ENCODE data around the gene HTR1D.
"Not testable (repeated sequence)": the region's sequence is repeated elsewhere in the genome, so short reads cannot be mapped to it uniquely, and the experiment has no call there.

DNA sequence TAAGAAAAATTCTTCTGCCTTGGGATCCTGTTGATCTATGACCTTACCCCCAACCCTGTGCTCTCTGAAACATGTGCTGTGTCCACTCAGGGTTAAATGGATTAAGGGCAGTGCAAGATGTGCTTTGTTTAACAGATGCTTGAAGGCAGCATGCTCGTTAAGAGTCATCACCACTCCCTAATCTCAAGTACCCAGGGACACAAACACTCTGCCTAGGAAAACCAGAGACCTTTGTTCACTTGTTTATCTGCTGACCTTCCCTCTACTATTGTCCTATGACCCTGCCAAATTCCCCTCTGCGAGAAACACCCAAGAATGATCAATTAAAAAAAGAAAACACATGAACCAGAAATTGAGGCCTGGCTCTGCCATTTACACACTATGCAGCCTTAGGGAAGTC lies 40.8 kb upstream of the HTR1D start:
- not testable (repeated sequence) for TF ChIP-seq CTCF (IDR thresholded peaks at IDR 0.05; ENCODE audit: borderline replicate concordance, extremely low read depth, low read length, poor library complexity, severe bottlenecking); EZH2 (IDR thresholded peaks at IDR 0.05; ENCODE audit: borderline replicate concordance, low read depth, low read length, severe bottlenecking)

Measured in DND-41 (cell line).